Keratinocyte (primary cell): ENCODE data around the gene CAMSAP3. TPM values are rescaled to one million over a fixed set of nuclear protein-coding genes. Genes with fewer than 3 reads are reported as not detected.

Experiments used
- DNase-seq: peaks from one replicate; pipeline ENCODE4 v3.0.0-alpha.2; 2011; ENCODE audit warnings: low read depth, missing footprints, low spot score
- FAIRE-seq: peaks from 2 replicates; lab custom pipeline; 2011; peaks lifted over from hg19 to GRCh38; lab: Jason Lieb, UNC
- H2AFZ ChIP-seq: 2 replicates; pipeline ENCODE4 v1.6.0; 2012; ENCODE audit warnings: low read length, control low read depth, inconsistent platforms; ENCODE audit not compliant: control insufficient read depth
- H3K27ac ChIP-seq: 2 replicates; pipeline ENCODE4 v1.5.1; 2011; ENCODE audit warnings: low read length; ENCODE audit not compliant: control insufficient read depth, insufficient read depth
- H3K27me3 ChIP-seq: 3 replicates; pipeline ENCODE4 v1.6.0; 2011; ENCODE audit warnings: low read length; ENCODE audit not compliant: control insufficient read depth, insufficient read depth; ENCODE audit errors: extremely low read depth
- H3K36me3 ChIP-seq, 2 experiments: 2 replicates in 1 of 2; 3 replicates in 1 of 2; pipeline ENCODE4 v1.5.1; 2011; ENCODE audit warnings: low read length in 2 of 2, mild to moderate bottlenecking in 1 of 2; ENCODE audit not compliant: control insufficient read depth in 2 of 2, insufficient read depth in 2 of 2; ENCODE audit errors: extremely low read depth in 1 of 2
- H3K4me1 ChIP-seq: 3 replicates; pipeline ENCODE4 v1.5.1; 2011; ENCODE audit warnings: low read length; ENCODE audit not compliant: control insufficient read depth, insufficient read depth; ENCODE audit errors: extremely low read depth
- H3K4me2 ChIP-seq: 3 replicates; pipeline ENCODE4 v1.6.0; 2011; ENCODE audit warnings: low read depth, low read length; ENCODE audit not compliant: control insufficient read depth, insufficient read depth; ENCODE audit errors: extremely low read depth
- H3K4me3 ChIP-seq, 3 experiments: fragments of 200-600 bp in 1 of 3; sonication (generic) in 1 of 3; 2 replicates in 2 of 3; 3 replicates in 1 of 3; pipeline ENCODE4 v1.5.1; 2011 to 2016; ENCODE audit warnings: low read length in 3 of 3, mild to moderate bottlenecking in 3 of 3, control low read depth in 2 of 3, inconsistent platforms in 1 of 3, low read depth in 1 of 3, mixed read lengths in 1 of 3, mixed run types in 1 of 3, moderate library complexity in 1 of 3; ENCODE audit not compliant: control insufficient read depth in 2 of 3, insufficient read depth in 2 of 3; ENCODE audit errors: extremely low read depth in 1 of 3
- H3K79me2 ChIP-seq: 2 replicates; pipeline ENCODE4 v1.6.0; 2012; ENCODE audit warnings: low read length; ENCODE audit not compliant: control insufficient read depth, insufficient read depth
- H3K9ac ChIP-seq: 3 replicates; pipeline ENCODE4 v1.6.0; 2011; ENCODE audit warnings: low read length; ENCODE audit not compliant: control insufficient read depth, insufficient read depth; ENCODE audit errors: extremely low read depth
- H3K9me1 ChIP-seq: 3 replicates; pipeline ENCODE4 v1.6.0; 2011; ENCODE audit warnings: low read length; ENCODE audit not compliant: control insufficient read depth, insufficient read depth; ENCODE audit errors: extremely low read depth
- H3K9me3 ChIP-seq: 2 replicates; pipeline ENCODE4 v1.5.1; 2012; ENCODE audit warnings: low read depth, low read length; ENCODE audit not compliant: control insufficient read depth
- H4K20me1 ChIP-seq: 3 replicates; pipeline ENCODE4 v1.6.0; 2011; ENCODE audit warnings: low read length; ENCODE audit not compliant: control insufficient read depth, insufficient read depth; ENCODE audit errors: extremely low read depth
- CTCF ChIP-seq, 3 experiments: IDR thresholded peaks in 1 of 3; conservative IDR thresholded peaks in 1 of 3; optimal IDR thresholded peaks in 1 of 3; 2 replicates in 2 of 3; 3 replicates in 1 of 3; pipeline versions ENCODE3 to v1.5.1; 2011; ENCODE audit warnings: low read length in 3 of 3, mild to moderate bottlenecking in 3 of 3, moderate library complexity in 2 of 3, control low read depth in 1 of 3, inconsistent platforms in 1 of 3; ENCODE audit not compliant: insufficient read depth in 2 of 3; ENCODE audit errors: extremely low read depth in 1 of 3
- EZH2 ChIP-seq: IDR thresholded peaks from one replicate; pipeline ENCODE4 v1.6.1; 2012; ENCODE audit warnings: inconsistent platforms, mild to moderate bottlenecking, low read length, moderate library complexity
- dilution Hi-C: fragments of 300-500 bp; cut with MboI; formaldehyde crosslinking; loops from one replicate; pipeline ENCODE4 v1.7.0; 2020; ENCODE audit warnings: low sequenced_read_pairs; ENCODE audit not compliant: extremely low pct_ligation_motif_present
- polyA plus RNA-seq, 5 experiments: library from polyadenylated mRNA; depleted of rRNA in 3 of 5; stranded (reverse) in 3 of 5; stranded (forward) in 1 of 5; unstranded in 1 of 5; fragments of >200 nt; gene quantifications; 1 replicate in 1 of 5; 2 replicates in 3 of 5; 3 replicates in 1 of 5; pipeline versions ENCODE4 v1.2.1 to v1.2.3, GENCODE V29; 2011 to 2012; ENCODE audit warnings: missing spikeins in 2 of 5, low read depth in 1 of 5, low replicate concordance in 1 of 5

CAMSAP3 gene
- polyA plus RNA-seq, 1 donor (not counting 4 experiments of a cell fraction or from before 2014, with no cell fraction given) = 2.4 TPM

GRCh38 chr19:7661744-7662538 is 66.3 kb downstream of the CAMSAP3 start:
- no peak overlapping the region for H2AFZ ChIP-seq
- no peak overlapping the region for H3K27ac ChIP-seq
- no peak for DNase-seq
- FAIRE-seq = no peak
- dilution Hi-C loops = no loop called here
- H3K36me3 ChIP-seq = no peaks in the 10 kb centered on the region
- no peaks in the 10 kb centered on the region for H4K20me1 ChIP-seq
- H3K27me3 ChIP-seq = no peaks in the 10 kb centered on the region
- H3K4me2 ChIP-seq = no peak overlapping the region
- no peaks in the 10 kb centered on the region for H3K9me1 ChIP-seq
- no peak overlapping the region for H3K9ac ChIP-seq
- H3K79me2 ChIP-seq = no peaks in the 10 kb centered on the region
- no peak overlapping the region for H3K4me3 ChIP-seq
- TF ChIP-seq EZH2 = no peak
- TF ChIP-seq CTCF (optimal IDR thresholded peaks at IDR 0.05 in 1 of 3, IDR thresholded peaks at IDR 0.05 in 1 of 3, conservative IDR thresholded peaks at IDR 0.05 in 1 of 3; ENCODE audit: extremely low read depth in 1 of 3, insufficient read depth in 2 of 3, low read length in 3 of 3) = no peak
- no peaks in the 10 kb centered on the region for H3K4me1 ChIP-seq
- no peaks in the 10 kb centered on the region for H3K9me3 ChIP-seq

- H3K4me3 ChIP-seq = no peak overlapping the region
- no peaks in the 10 kb centered on the region for H3K9me3 ChIP-seq
- dilution Hi-C loops = no loop called here
- no peak overlapping the region for H3K4me2 ChIP-seq
- H2AFZ ChIP-seq = no peak overlapping the region
- H3K9me1 ChIP-seq = no peaks in the 10 kb centered on the region
- no peaks in the 10 kb centered on the region for H3K27me3 ChIP-seq
- no peaks in the 10 kb centered on the region for H4K20me1 ChIP-seq
- no peaks in the 10 kb centered on the region for H3K4me1 ChIP-seq
- no peak overlapping the region for H3K9ac ChIP-seq
- H3K36me3 ChIP-seq = no peaks in the 10 kb centered on the region
- H3K27ac ChIP-seq = no peak overlapping the region
- DNase-seq (no peak), FAIRE-seq (no peak)
- H3K79me2 ChIP-seq = no peaks in the 10 kb centered on the region
- no peak for TF ChIP-seq EZH2
- TF ChIP-seq CTCF (optimal IDR thresholded peaks at IDR 0.05 in 1 of 3, IDR thresholded peaks at IDR 0.05 in 1 of 3, conservative IDR thresholded peaks at IDR 0.05 in 1 of 3; ENCODE audit: extremely low read depth in 1 of 3, insufficient read depth in 2 of 3, low read length in 3 of 3) = no peak
Measured at GRCh38 chr19:7662657-7663056, 67.0 kb downstream of the CAMSAP3 start.
